DLD1 (cell line): ENCODE measurements around the gene HDAC2.
"Not testable (repeated sequence)": the region's sequence is repeated elsewhere in the genome, so short reads cannot be mapped to it uniquely, and the experiment has no call there.

Source experiments
- in situ Hi-C: cut with HindIII; loops from 2 replicates; pipeline ENCODE4 v1.10.0; 2017; ENCODE audit warnings: low sequenced_read_pairs

Gene HDAC2

DNA sequence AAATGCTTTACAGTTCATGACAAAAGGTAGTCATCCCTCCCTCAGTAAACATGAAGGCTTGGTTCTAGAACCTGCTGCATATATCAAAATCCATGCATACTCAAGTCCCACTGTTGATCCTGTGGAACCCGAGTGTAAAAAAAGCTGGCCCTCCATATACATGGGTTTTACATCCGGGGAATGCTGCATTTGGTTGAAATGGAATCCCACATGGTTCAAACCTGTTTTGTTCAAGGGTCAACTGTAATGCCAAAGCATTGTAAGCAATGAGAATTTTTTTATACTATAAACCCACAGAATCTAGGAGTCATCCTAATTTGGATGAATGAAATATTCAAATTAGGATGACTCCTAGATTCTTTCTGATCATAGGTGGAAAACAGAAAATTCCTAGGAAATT is 5.9 kb upstream of the HDAC2 start:
- in situ Hi-C loops = no loop called here

DNA sequence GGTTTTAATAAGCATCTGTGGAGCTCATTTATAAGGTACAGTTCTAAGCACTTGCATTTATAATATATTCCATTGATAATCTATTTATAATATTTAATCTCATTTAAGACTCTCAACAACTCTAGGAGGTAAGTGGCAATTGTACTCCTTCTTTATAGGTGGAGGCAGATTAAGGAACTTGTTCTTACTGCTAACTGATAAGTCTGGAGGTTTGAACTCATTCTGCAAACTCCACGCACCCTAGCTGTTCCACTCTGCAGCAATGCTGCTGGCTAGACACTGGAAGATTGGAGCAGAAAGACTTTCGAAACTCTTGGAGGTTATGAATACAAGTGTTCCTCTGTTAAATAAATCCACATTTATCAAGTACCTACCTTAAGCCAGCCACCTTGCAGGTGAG is 793 bp upstream of the HDAC2 start:
- in situ Hi-C loops = no loop called here

DNA sequence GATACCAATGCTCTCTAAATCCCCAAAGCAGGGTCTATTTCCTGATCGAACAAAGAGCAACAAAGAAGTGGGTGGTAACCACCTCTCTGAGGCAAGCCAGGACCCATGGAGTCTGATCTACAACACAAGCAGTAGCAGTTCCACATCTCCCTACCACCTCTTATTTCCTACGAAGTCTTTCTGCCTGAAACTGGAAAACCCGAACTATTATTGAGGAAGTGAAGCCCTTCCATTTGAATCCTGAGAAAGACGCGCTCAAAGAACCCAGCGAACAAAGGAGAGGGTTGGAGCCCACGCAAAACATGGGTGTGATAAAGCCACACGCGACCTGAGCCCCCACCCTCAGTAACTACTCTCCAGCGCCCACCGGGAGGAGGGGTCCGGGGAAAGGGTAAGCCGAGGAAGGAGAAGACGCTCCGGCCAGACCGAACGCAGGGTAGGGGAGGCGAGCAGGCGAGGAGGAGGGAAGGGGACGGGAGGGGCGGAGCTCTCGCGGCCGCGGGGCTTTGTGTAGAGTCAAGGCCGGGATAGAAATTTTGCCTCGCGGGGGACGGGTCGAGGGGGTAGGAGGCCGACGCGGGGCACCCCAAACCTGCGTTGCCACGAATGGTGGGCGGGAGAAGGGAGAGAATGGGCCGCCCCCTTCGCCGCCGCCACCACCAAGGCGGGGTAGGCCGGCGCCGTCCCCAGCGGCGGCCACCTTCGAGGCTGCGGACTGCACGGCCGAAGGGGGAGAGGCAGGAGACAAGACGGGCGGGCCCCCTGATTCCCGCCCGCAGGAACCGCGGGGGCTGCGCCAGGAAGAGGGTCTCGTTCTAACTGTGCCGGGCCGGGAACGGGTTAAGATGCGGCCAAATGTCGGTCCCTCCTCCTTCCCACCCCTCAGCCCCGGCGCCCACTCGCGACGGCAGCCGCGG is 802 bp downstream of the HDAC2 start:
- in situ Hi-C loops = no loop called here

DNA sequence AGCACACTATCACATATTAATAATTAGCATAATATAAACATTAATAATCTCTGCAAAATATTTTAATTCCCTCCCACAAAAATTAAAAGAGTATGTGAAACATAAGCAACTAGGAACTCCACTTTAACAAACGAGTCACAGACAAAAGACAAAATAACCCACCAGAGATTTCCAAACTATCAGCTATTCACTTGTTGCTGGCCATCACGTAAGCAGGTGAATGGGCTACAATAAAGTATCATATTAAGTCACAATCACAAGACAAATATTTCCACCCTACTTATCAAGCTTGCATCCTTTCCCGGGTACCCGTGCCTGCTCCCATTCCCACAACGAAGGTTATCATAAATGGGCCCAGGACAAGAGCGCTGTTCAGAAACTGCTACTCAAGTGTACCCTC is 2.5 kb downstream of the HDAC2 start:
- in situ Hi-C loops = no loop called here

DNA sequence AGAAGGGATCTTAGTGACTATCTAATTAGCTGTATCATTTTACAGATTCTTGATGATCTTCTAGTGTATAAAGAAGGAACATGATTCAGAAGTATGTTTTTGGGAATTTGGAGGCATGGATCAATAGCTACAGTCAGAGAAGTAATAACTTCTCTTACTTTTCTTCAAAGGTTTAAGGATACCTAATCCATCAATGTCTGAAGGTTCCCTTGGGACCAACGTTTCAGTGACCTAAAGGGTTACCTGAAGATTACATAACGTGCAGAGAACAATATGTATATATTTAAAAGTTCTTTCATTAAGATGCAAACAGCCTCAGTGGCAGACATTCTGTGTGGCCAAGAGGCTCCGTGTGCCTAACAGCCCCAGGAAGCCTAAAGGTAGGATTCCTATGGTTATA is 3.2 kb downstream of the HDAC2 start:
- in situ Hi-C loops = no loop called here

DNA sequence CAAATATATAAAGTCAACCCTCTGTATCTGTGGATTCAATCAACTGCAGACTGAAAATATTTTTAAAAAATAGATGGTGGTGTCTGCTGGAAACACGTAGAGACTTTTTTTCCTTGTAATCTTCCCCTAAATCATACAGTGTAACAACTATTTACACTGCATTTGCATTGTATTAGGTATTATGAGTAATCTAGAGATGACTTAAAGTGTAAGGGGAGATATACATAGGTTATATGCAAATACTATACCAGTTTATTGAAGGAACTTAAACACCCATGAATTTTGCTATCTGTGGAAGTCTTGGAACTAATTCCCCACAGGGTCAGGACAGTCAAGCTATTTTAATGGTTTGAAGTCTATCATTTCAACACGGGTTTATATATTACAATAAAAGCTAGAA is 10.2 kb downstream of the HDAC2 start:
- in situ Hi-C loops = no loop called here

DNA sequence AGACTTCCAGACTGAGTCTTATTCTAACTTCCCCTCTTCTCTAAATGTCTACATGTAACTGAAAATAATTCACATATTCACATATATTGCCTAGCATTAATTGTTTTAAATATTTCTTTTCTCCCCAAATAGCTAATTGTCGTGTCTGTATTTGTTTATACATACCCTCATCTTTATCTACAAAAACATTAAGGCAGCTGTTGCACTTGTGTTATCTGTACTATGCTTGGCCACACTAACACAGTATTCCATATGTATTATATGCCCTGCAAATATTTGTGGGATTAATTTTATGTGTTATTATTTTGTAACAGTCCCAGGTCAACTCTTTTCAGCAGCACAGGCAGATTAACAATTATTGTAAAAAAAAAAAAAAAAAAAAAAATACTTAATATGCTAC is 11.7 kb downstream of the HDAC2 start:
- in situ Hi-C loops = no loop called here

DNA sequence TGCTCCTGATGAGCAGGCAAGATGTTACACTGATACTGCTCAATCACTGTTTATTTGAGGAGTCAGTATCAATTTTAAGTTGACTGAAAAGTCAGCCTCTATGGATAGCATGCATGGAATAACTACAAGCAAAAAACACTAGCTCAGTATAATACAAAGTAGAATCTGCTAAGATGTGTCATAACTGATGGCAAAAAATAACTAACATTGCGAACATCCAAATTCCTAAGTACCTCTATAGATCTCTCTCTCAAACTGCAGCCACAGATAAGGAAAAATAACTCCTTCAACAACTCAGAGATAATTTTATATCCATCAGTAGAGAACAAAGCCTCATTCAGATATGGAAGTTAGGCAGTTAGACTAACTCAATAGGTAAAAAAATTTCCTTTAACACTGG is 16.3 kb downstream of the HDAC2 start:
- in situ Hi-C loops = no loop called here

DNA sequence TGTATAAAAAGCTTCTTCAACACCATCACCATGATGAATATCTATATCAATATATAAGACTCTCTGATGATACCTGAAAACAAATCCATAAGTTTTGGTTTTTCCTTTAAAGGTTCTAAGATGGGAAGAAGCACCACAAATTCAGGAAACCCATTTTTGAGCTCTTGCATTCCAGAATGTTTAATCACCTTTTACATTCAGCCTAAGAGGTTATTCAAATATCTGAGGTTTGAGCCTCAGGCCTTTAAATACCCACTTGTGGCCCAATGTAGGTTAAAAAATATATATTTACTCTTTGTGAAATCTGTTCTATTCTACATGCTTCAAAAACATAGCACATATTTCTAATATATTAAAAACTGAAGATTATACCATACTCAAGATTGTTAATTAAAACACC is 17.6 kb downstream of the HDAC2 start:
- in situ Hi-C loops = no loop called here

DNA sequence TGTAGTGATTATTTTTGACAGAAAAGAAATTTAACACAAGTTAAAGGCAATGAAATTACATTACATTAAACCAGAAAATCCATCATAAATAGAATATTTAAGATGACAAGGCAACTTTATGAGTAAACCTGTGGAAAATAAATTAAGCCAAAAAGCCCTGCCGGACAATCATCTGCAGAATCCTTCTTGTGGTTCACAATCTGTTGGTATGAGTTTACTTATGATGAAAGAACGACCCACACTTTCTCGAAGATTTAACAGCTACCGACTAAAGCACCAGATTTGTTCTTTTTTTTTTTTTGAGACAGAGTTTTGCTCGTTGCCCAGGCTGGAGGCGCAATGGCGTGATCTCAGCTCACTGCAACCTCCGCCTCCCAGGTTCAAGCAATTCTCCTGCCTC is 21.4 kb downstream of the HDAC2 start:
- in situ Hi-C loops = no loop called here

DNA sequence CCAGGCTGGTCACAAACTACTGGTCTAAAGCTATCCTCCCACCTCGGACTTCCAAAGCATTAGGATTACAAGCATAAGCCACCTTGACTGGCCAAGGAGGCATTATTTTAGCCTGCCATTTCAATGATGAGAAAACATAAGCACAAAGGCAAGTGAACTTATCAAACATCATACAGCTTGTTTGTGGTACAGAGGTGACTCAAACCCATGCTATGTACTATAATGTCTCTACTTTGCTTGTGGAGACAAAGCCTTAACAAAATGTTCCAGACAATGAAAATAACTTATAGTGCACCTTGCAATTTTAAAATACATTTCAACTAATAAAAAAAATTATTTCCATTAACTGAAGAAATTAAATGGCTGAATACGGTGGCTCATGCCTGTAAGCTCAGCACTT is 26.2 kb downstream of the HDAC2 start:
- in situ Hi-C loops = no loop called here

DNA sequence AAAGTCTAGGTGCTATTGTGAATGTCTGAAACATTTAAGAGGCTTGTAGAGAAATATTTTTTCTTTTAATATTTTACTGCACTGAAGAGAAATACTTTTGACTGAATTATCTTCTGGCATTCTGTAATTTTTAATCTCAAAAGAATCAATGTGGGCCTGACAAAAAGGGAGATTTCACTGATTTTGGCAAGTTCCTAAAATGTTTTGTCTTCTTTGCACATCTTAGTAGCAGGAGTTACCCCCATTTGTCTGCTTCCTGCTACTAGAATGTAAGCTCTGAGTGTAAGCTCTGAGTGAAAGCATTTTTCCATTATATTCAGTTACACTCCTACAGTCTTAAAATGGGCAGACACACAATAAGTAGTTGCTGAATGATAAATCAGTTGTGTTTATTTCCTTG is 31.1 kb downstream of the HDAC2 start:
- in situ Hi-C loops = no loop called here

DNA sequence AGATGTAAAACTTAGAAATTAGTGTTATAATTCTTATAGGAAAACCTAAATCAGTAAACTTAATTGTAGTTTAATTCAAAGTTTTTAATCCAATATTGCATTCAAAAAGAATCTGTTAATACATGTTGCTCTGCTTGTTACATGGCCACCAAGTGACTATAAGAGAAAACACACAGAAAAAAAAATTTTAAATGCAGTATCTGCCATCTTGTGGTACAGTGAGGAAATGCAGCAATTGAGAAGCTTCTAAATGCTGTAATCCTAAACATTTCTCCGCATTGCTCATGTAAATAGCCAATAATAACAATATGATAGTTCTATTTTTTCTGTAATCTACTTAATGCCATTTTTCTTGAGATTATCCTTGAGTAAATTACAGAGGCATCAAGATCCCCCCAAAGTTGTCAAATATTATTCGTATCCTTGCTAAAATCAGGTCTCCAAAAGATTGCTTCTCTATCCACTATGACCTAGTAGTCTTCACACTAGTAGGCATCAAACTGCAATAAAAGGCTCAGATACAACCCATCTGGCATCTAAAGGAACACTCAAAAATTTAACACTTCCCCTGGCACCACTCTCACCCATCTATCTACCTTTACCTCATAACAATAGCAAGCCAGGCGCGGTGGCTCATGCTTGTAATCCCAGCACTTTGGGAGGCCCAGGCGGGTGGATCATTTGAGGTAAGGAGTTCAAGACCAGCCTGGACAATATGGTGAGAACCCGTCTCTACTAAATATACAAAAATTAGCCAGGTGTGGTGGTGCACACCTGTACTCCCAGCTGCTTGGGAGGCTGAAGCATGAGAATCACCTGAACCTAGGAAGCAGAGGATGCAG is 34.6 kb downstream of the HDAC2 start:
- in situ Hi-C loops = no loop called here

DNA sequence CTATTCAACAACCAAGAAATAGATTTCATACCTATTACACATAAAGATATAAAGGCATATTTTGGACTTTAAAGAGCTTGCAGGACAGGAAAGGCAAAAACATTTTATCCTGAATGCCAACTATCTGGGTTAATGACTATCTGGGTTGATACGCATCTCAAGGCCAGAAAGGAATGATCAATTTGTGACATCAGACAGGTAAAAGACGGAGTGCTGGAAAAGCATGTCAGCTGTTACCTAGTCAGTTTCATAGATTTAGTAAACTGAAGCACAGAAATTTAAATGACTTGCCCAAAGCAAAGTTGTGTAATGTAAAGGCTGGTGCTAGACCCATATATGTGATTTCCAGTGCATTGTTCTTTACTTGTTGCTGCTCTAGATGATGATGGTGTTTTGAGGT is 36.8 kb downstream of the HDAC2 start:
- in situ Hi-C loops = no loop called here

DNA sequence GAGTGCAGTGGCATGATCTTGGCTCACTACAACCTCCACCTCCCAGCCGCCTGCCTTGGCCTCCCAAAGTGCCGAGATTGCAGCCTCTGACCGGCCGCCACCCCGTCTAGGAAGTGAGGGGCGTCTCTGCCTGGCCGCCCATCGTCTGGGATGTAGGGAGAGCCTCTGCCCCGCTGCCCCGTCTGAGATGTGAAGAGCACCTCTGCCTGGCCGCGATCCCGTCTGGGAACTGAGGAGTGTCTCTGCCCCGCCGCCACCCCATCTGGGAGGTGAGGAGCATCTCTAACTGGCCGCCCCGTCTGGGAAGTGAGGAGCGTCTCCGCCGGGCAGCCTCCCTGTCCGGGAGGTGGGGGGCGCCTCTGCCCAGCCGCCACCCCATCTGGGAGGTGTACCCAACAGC is 39.0 kb downstream of the HDAC2 start:
- in situ Hi-C loops = not testable (repeated sequence)

DNA sequence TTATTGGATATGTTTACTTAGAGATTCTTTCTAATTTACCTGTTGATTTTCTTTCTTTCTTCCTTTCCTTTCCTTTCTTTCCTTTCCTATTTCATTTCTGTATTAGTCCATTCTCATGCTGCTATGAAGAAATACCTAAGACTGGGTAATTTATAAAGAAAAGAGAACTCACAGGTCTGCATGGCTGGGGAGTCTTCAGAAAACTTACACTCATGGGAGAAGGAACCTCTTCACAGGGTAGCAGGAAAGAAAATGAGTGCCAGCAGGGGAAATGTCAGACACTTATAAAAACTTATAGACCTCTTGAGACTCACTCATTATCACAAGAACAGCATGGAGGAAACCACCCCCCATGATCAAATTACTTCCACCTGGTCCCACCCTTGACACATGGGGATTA is 40.8 kb downstream of the HDAC2 start:
- in situ Hi-C loops = no loop called here

DNA sequence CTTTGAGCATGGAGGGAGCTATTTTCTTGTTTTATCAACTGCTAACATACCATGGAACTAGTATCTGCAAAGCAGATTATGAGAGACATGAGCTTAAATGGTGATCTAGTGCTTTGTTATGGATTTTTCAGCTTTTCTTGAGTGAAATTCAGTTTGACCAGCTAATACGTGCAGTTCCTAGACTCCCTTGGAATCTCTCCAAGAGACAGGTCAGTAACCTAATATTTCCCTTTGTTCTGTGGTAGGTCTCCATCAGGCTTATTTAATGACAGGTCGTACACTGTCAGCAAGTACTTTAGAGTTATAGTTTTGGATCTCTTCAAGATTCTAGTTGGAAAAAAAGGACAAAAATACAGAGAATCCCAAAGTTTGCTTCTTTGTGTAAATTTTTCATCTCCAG is 43.9 kb downstream of the HDAC2 start:
- in situ Hi-C loops = no loop called here

DNA sequence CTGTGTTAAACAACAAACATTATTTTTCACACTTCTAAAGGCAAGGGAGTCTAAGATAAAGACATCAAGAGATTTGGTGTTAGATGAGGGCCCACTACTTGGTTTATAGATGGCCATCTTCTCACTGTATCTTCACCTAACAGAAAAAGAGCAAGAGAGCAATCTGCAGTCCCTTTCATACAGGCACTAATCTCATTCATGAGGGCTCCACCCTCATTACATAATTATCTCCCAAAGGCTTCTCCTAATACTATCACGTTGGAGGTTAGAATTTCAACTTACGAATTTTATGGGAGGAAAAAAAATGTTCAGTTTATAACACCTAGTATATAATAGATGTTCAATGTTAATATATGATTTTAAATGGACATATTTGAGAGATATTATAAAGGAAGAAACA is 45.6 kb downstream of the HDAC2 start:
- in situ Hi-C loops = no loop called here

DNA sequence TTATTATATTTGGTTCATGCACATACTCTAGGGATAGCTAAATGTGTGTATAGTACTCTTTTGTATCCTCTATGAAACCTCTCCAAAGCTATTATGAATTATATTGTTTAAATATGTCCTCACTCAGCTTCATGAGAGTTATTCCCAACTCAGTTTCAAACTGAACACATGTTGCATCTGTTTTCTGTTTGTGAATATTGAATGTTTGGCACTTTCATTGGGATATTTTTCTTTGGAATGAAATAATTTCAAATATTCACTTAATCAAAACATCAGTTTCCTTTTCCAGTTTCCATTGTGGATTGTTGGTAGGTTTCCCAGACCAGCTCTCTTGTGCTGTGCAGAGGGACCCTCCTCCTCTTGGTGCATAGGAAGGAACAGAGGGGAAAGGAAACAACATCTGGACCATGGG is 46.6 kb downstream of the HDAC2 start:
- in situ Hi-C loops = no loop called here

DNA sequence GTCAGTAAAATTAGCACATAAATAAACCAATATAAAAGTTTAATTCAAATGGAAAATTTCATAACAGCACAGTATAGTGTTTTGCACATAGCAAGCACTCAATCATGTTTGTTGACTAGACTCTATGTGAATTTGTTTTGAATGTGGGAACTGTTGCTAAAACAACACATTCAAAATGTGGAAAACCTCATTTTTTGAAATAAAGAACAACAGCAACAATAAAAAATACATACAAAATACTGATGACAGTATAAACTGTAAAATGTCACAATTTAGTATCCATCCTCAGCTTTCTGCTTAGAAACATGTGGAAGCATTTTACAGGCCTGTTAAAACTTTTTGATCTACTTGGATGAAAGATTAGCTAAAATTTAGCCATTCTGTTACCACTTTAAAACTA is 47.4 kb downstream of the HDAC2 start:
- in situ Hi-C loops = no loop called here

DNA sequence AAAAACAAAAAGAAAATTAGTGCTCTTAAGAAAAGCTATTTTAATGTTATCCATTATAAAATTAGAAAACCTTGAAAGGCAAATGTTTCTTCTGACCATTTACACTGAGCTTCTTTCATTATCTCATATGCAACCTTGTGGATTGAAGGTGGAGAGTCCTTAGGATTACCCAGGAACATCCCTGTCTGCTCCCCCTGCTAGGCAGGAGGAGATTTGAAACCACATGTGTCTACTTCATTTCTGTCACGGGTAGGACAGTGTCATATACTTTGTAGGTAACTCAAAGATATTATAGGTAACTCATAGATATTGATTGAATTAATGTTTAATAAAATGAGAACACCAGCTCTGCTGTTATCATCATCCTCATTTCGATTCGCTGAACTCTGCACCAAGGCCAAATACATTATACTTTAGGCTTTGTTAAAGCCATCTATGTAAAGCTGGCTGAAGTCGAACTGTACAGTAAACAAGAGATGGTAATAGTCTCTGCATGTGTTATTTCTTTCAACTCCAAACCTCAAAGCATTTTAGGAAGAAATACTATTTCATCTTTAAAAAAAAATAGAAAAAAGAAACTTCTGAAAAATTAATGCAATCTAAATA is 49.5 kb downstream of the HDAC2 start:
- in situ Hi-C loops = no loop called here
